Mucosa of stomach (tissue), 1 donor: ENCODE data around the gene LOXL1.

Experiments used
- H3K27me3 ChIP-seq: one replicate; pipeline ENCODE4 v1.7.0; 2013; ENCODE audit warnings: mild to moderate bottlenecking, low read length; ENCODE audit not compliant: control insufficient read depth, insufficient read depth
- H3K36me3 ChIP-seq: one replicate; pipeline ENCODE4 v1.7.0; 2013; ENCODE audit warnings: low read length; ENCODE audit not compliant: control insufficient read depth, insufficient read depth
- H3K4me1 ChIP-seq: one replicate; pipeline ENCODE4 v1.7.0; 2013; ENCODE audit warnings: mild to moderate bottlenecking, low read length; ENCODE audit not compliant: control insufficient read depth, insufficient read depth
- H3K4me3 ChIP-seq: one replicate; pipeline ENCODE4 v1.7.0; 2013; ENCODE audit warnings: low read length
- H3K9ac ChIP-seq: one replicate; pipeline ENCODE4 v1.7.0; 2013; ENCODE audit warnings: mild to moderate bottlenecking, low read length, moderate library complexity
- H3K9me3 ChIP-seq: one replicate; pipeline ENCODE4 v1.7.0; 2013; ENCODE audit warnings: mild to moderate bottlenecking, low read length, moderate library complexity; ENCODE audit not compliant: control insufficient read depth
- donor health status: Pancreatic carcinoma.

LOXL1 gene

GRCh38 chr15:73918784-73919183 lies 7.5 kb upstream of the LOXL1 start:
- peaks cover 55% of the 10 kb centered on the region for H3K4me1 ChIP-seq
- H3K9me3 ChIP-seq = no peaks in the 10 kb centered on the region
- H3K4me3 ChIP-seq = no peak overlapping the region
- H3K9ac ChIP-seq = no peak overlapping the region
- H3K27me3 ChIP-seq = no peaks in the 10 kb centered on the region
- no peaks in the 10 kb centered on the region for H3K36me3 ChIP-seq

- Histone ChIP-seq H3K4me3 (no peak overlapping the region), H3K9ac (no peak overlapping the region), H3K27me3 (no peaks in the 10 kb centered on the region), H3K4me1 (peaks cover 55% of the 10 kb centered on the region), H3K36me3 (no peaks in the 10 kb centered on the region), H3K9me3 (no peaks in the 10 kb centered on the region)
These were observed 6.6 kb upstream of the LOXL1 start for GRCh38 chr15:73919706-73920105.

GRCh38 chr15:73921254-73921925 lies 4.9 kb upstream of the LOXL1 start:
- peaks cover 64% of the 10 kb centered on the region for H3K4me1 ChIP-seq

GRCh38 chr15:73922186-73923151 lies 3.8 kb upstream of the LOXL1 start:
- Histone ChIP-seq H3K4me1 (peaks cover 68% of the 10 kb centered on the region), H3K27me3 (no peaks in the 10 kb centered on the region), H3K9ac (no peak overlapping the region), H3K36me3 (no peaks in the 10 kb centered on the region), H3K9me3 (no peaks in the 10 kb centered on the region), H3K4me3 (no peak overlapping the region)

More at GRCh38 chr15:73921254-73921925, 4.9 kb upstream of the LOXL1 start:
- Histone ChIP-seq H3K4me3 (no peak overlapping the region), H3K9ac (no peak overlapping the region), H3K9me3 (no peaks in the 10 kb centered on the region), H3K27me3 (no peaks in the 10 kb centered on the region), H3K36me3 (no peaks in the 10 kb centered on the region)

- Histone ChIP-seq H3K27me3 (no peaks in the 10 kb centered on the region), H3K4me3 (no peak overlapping the region), H3K9me3 (no peaks in the 10 kb centered on the region), H3K4me1 (peaks cover 68% of the 10 kb centered on the region), H3K9ac (no peak overlapping the region), H3K36me3 (no peaks in the 10 kb centered on the region)
These were observed 3.1 kb upstream of the LOXL1 start for GRCh38 chr15:73923156-73923487.

GRCh38 chr15:73923488-73924164 lies 2.6 kb upstream of the LOXL1 start:
- peaks cover 66% of the 10 kb centered on the region for H3K4me1 ChIP-seq

GRCh38 chr15:73924171-73924921 lies 1.9 kb upstream of the LOXL1 start:
- H3K4me1 ChIP-seq = peaks cover 71% of the 10 kb centered on the region
- H3K9me3 ChIP-seq = no peaks in the 10 kb centered on the region
- H3K27me3 ChIP-seq = no peaks in the 10 kb centered on the region
- no peak overlapping the region for H3K4me3 ChIP-seq
- H3K36me3 ChIP-seq = no peaks in the 10 kb centered on the region
- peak overlapping the region; percentile 35 for H3K9ac ChIP-seq

More at GRCh38 chr15:73923488-73924164, 2.6 kb upstream of the LOXL1 start:
- Histone ChIP-seq H3K27me3 (no peaks in the 10 kb centered on the region), H3K9me3 (no peaks in the 10 kb centered on the region), H3K9ac (peak overlapping the region; percentile 49), H3K4me3 (no peak overlapping the region), H3K36me3 (no peaks in the 10 kb centered on the region)

GRCh38 chr15:73925848-73926218 lies 429 bp upstream of the LOXL1 start:
- Histone ChIP-seq H3K27me3 (no peaks in the 10 kb centered on the region), H3K4me3 (no peak overlapping the region), H3K9me3 (no peaks in the 10 kb centered on the region), H3K4me1 (peaks cover 76% of the 10 kb centered on the region), H3K9ac (peak overlapping the region; percentile 32), H3K36me3 (no peaks in the 10 kb centered on the region)

- H3K4me1 ChIP-seq = peaks cover 68% of the 10 kb centered on the region
- H3K4me3 ChIP-seq = peak overlapping the region; percentile 5
- no peaks in the 10 kb centered on the region for H3K27me3 ChIP-seq
- peak overlapping the region; percentile 32 for H3K9ac ChIP-seq
- H3K36me3 ChIP-seq = no peaks in the 10 kb centered on the region
- H3K9me3 ChIP-seq = no peaks in the 10 kb centered on the region
These were observed 777 bp downstream of the LOXL1 start for GRCh38 chr15:73927003-73927475.

GRCh38 chr15:73927476-73928240 lies 1.4 kb downstream of the LOXL1 start:
- Histone ChIP-seq H3K27me3 (no peaks in the 10 kb centered on the region), H3K9me3 (no peaks in the 10 kb centered on the region), H3K9ac (peak overlapping the region; percentile 32), H3K4me3 (peak overlapping the region; percentile 20), H3K4me1 (peaks cover 62% of the 10 kb centered on the region), H3K36me3 (no peaks in the 10 kb centered on the region)

GRCh38 chr15:73928241-73928579 lies 1.9 kb downstream of the LOXL1 start:
- Histone ChIP-seq H3K27me3 (no peaks in the 10 kb centered on the region), H3K9me3 (no peaks in the 10 kb centered on the region), H3K9ac (peak overlapping the region; percentile 32), H3K36me3 (no peaks in the 10 kb centered on the region), H3K4me1 (peaks cover 57% of the 10 kb centered on the region), H3K4me3 (peak overlapping the region; percentile 20)
